NCI-H128 (cell line): ENCODE data around the gene TCF7L1.
A peak's percentile ranks its signal among the peaks of the same experiment; 100 is the strongest.
"Not testable (repeated sequence)": the region's sequence is repeated elsewhere in the genome, so short reads cannot be mapped to it uniquely, and the experiment has no call there.

Experiments used
- DNase-seq: peaks from one replicate; lab custom pipeline; 2025; ENCODE audit not compliant: unreplicated experiment; lab: John Stamatoyannopoulos, UW

The TCF7L1 gene

GRCh38 chr2:85341269-85342029 is 208.3 kb downstream of the TCF7L1 start:
- DNase-seq, result no peak

- DNase-seq, result no peak
Measured at GRCh38 chr2:85342156-85342555, 209.0 kb downstream of the TCF7L1 start.

DNA sequence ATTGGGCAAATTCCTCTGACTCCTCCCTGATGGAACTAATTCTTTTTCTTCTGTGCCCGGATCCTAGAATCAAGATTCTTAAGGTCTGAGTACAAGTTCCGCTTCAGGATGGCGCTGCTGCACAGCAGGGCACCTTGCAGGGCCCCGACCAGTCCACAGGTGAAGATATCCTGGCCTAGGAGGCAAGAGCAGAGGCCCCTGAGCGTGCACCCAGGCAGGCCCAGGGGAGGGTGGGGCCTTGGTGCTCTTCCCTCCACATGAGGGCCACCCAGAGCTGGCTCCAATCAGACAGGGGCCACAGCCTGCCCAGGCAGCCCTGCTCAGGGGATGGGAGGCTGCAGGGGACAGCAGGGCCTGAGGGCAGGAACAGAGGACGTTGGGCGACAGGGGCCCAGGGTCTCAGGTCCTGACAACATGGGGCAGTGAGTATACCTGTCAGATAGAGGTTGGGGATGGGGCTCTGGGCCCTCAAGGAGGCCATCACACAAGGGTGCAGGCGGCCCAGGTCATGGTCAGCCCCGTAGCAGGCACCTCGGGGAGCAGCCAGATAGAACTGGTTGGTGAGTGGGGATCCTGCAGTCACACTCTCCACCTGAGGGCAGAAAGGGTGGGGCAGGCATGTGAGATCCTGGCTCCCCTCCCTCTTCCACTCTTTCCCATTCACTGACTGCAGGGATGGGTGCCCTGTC is 210.2 kb downstream of the TCF7L1 start:
- not testable (repeated sequence) for DNase-seq

GRCh38 chr2:85344356-85344954 is 211.3 kb downstream of the TCF7L1 start:
- no peak for DNase-seq

- no peak for DNase-seq
Measured at GRCh38 chr2:85347599-85347998, 214.4 kb downstream of the TCF7L1 start.

GRCh38 chr2:85353876-85354285 is 220.7 kb downstream of the TCF7L1 start:
- no peak for DNase-seq

GRCh38 chr2:85354286-85355072 is 221.3 kb downstream of the TCF7L1 start, which contains the start of the genes ELMOD3 and RETSAT:
TSS of gene ELMOD3 (plus strand) at chr2:85354769. CDS start at chr2:85357199, 2,430 bp downstream.
TSS of gene RETSAT (minus strand) at chr2:85354528. CDS start at chr2:85354507, 21 bp downstream.
- DNase-seq, result peak; percentile 97

DNA sequence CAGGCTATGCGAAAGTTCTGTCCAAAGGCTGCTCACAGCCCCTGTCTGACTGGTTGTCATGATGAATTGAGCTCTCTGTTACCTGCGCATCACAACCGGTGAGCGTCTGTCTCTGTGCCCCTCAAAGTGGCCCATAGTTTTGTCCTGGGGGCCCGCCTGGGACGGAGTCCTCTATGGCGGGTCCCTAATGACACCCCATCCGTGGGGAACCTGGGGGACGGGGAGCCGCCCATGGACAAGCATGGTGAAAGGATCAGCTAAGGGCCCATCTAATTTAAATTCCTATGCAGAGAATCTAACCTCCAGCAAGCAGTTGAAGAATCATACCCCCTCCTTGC is 221.8 kb downstream of the TCF7L1 start:
- no peak for DNase-seq

- no peak for DNase-seq
Measured at GRCh38 chr2:85355521-85355920, 222.3 kb downstream of the TCF7L1 start.

- no peak for DNase-seq
Measured at GRCh38 chr2:85356186-85356585, 223.0 kb downstream of the TCF7L1 start.

DNA sequence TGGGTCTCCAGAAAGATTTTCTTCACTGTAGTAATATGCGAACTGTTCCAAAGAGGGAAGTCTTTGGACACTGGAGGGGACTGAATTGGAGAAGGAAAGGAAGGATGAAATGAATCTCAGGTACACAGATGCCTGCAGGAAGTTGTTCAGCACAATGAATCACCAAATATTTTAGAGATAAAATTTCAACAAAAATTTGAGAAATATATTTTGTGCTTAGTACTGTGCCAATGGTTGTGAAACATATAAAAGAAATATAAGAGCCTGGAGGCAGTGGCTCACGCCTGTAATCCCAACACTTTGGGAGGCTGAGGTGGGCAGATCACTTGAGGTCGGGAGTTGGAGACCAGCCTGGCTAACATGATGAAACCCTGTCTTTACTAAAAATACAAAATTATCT is 224.5 kb downstream of the TCF7L1 start:
- no peak for DNase-seq
